Prostate gland (tissue), 2 donors: ENCODE measurements around the gene TMEM161A.

ENCODE experiments used
- CTCF ChIP-seq, 4 experiments: fragments of 200-600 bp in 2 of 4; fragments of 450-650 bp in 2 of 4; sonication (generic) in 2 of 4; IDR thresholded peaks; 1 replicate in 3 of 4; 2 replicates in 1 of 4; pipeline ENCODE4 v1.5.1; 2016 to 2019; ENCODE audit warnings: antibody characterized with exemption in 4 of 4, mild to moderate bottlenecking in 2 of 4, moderate library complexity in 2 of 4
- POLR2AphosphoS5 ChIP-seq: sonication (generic); formaldehyde crosslinking; IDR thresholded peaks from one replicate; pipeline ENCODE4 v1.6.1; 2017; ENCODE audit warnings: antibody characterized with exemption

- TF ChIP-seq CTCF (IDR thresholded peaks at IDR 0.05) (no peak), POLR2AphosphoS5 (no peak)
Observed at GRCh38 chr19:19165396-19165795, 27.1 kb upstream of the TMEM161A start.
